Measurements from ENCODE around the gene MLLT3. TPM values are rescaled to one million over a fixed set of nuclear protein-coding genes. Genes with fewer than 3 reads are reported as not detected.

The MLLT3 gene
- total and polyA plus RNA-seq, 2 donors (not counting 3 experiments of a cell fraction or from before 2014, with no cell fraction given): 6.1 to 10.0 TPM

- dilution Hi-C loops (cut with MboI; ENCODE audit: extremely low pct_ligation_motif_present, low sequenced_read_pairs): no loop called here
- Histone ChIP-seq H3K4me2 (ENCODE audit: insufficient read depth, low read length) (no peak overlapping the region), H4K20me1 (replicated peaks; ENCODE audit: control insufficient read depth, extremely low read depth, insufficient read depth, low read length) (no peaks in the 10 kb centered on the region), H3K4me1 (ENCODE audit: control insufficient read depth, extremely low read depth, insufficient read depth, low read length) (no peaks in the 10 kb centered on the region), H3K4me3 (replicated peaks in 1 of 3; ENCODE audit: insufficient read depth in 1 of 3, low read depth in 1 of 3, low read length in 3 of 3) (no peak overlapping the region), H3K9me3 (replicated peaks; ENCODE audit: control insufficient read depth, insufficient read depth, low read length) (no peaks in the 10 kb centered on the region), H3K9ac (replicated peaks; ENCODE audit: extremely low read depth, insufficient read depth, low read length) (no peak overlapping the region), H3K79me2 (ENCODE audit: control insufficient read depth, insufficient read depth, low read length) (no peaks in the 10 kb centered on the region), H3K36me3 (ENCODE audit: control insufficient read depth in 2 of 2, extremely low read depth in 1 of 2, insufficient read depth in 2 of 2, low read length in 2 of 2) (no peaks in the 10 kb centered on the region), H3K27me3 (ENCODE audit: control insufficient read depth in 2 of 2, insufficient read depth in 2 of 2, low read length in 2 of 2) (no peaks in the 10 kb centered on the region), H3K9me1 (replicated peaks; ENCODE audit: control insufficient read depth, extremely low read depth, insufficient read depth, low read length) (no peaks in the 10 kb centered on the region), H2AFZ (ENCODE audit: low read depth, low read length) (no peak overlapping the region), H3K27ac (ENCODE audit: insufficient read depth, low read depth, low read length) (no peak overlapping the region)
- ChIA-PET CTCF (no interaction called here), POLR2A (no interaction called here)
- TF ChIP-seq FOS (IDR thresholded peaks at IDR 0.05; ENCODE audit: borderline replicate concordance, insufficient read depth, low read length) (no peak), CTCF (IDR thresholded peaks at IDR 0.05; ENCODE audit: extremely low read depth in 1 of 2, insufficient read depth in 1 of 2, low read depth in 1 of 2, low read length in 2 of 2) (no peak)
- BruUV-seq (replicated peaks): no TSS peak
- no peak for FAIRE-seq
- DNase-seq (ENCODE audit: low read depth, low spot score): no peak
- intact Hi-C loops (cut with micrococcal nuclease): no loop called here
Observed at GRCh38 chr9:20518737-20519136, 103.6 kb downstream of the MLLT3 start.

DNA sequence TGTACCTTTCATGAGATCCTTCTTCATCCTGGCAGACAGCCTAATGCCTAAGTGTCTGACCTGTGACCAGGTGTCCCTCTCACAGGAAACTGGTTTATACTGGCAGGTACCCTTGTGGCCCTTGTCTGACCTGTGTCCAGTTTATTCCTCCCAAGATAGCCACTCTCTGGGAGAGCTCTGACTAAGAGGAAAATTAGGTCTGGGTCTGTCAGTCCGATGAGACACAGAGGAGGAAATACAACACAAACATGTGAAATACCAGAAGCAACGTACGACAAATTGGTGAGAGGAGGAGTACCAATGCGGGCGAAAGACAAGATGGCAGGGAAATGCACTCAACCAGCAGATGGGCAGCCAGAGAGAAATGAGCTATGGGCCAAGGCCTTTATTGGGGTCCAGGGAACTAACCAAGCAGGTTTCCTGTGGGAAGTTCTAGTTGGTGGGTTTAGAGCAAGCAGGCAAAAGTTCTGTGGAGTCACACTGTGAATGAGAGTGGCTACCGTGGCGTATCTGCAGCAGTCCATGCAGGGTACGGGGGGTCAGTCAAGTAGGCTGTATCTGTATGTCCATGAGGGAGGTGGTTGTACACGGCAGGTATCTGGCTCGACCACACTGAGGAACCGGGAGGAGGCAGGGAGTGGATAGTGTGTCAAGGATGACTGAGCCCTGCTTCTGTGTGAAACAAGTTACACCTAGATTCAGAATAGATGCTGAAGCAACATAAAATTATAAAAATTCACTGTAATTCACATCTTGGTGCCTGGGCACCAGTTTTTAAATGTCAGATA is 109.0 kb downstream of the MLLT3 start:
- Histone ChIP-seq H3K9me3 (replicated peaks; ENCODE audit: control insufficient read depth, insufficient read depth, low read length) (no peaks in the 10 kb centered on the region), H2AFZ (ENCODE audit: low read depth, low read length) (no peak overlapping the region), H3K79me2 (ENCODE audit: control insufficient read depth, insufficient read depth, low read length) (no peaks in the 10 kb centered on the region), H3K9me1 (replicated peaks; ENCODE audit: control insufficient read depth, extremely low read depth, insufficient read depth, low read length) (no peaks in the 10 kb centered on the region), H3K9ac (replicated peaks; ENCODE audit: extremely low read depth, insufficient read depth, low read length) (no peak overlapping the region), H3K27ac (ENCODE audit: insufficient read depth, low read depth, low read length) (no peak overlapping the region), H4K20me1 (replicated peaks; ENCODE audit: control insufficient read depth, extremely low read depth, insufficient read depth, low read length) (no peaks in the 10 kb centered on the region), H3K4me2 (ENCODE audit: insufficient read depth, low read length) (no peak overlapping the region), H3K4me3 (replicated peaks in 1 of 3; ENCODE audit: insufficient read depth in 1 of 3, low read depth in 1 of 3, low read length in 3 of 3) (no peak overlapping the region), H3K27me3 (ENCODE audit: control insufficient read depth in 2 of 2, insufficient read depth in 2 of 2, low read length in 2 of 2) (no peaks in the 10 kb centered on the region), H3K4me1 (ENCODE audit: control insufficient read depth, extremely low read depth, insufficient read depth, low read length) (no peaks in the 10 kb centered on the region), H3K36me3 (ENCODE audit: control insufficient read depth in 2 of 2, extremely low read depth in 1 of 2, insufficient read depth in 2 of 2, low read length in 2 of 2) (no peaks in the 10 kb centered on the region)
- TF ChIP-seq GATA2 (IDR thresholded peaks at IDR 0.05; ENCODE audit: insufficient read depth, insufficient read length, low read depth, low read length) (no peak), FOS (IDR thresholded peaks at IDR 0.05; ENCODE audit: borderline replicate concordance, insufficient read depth, low read length) (no peak), POLR2A (IDR thresholded peaks at IDR 0.05; ENCODE audit: low read depth, low read length) (no peak), JUN (IDR thresholded peaks at IDR 0.05; ENCODE audit: borderline replicate concordance, insufficient read depth, insufficient read length, low read depth) (no peak), POLR2AphosphoS5 (IDR thresholded peaks at IDR 0.05; ENCODE audit: insufficient read depth, low read depth, low read length) (no peak), CTCF (IDR thresholded peaks at IDR 0.05; ENCODE audit: extremely low read depth in 1 of 2, insufficient read depth in 1 of 2, low read depth in 1 of 2, low read length in 2 of 2) (no peak), EZH2 (IDR thresholded peaks at IDR 0.05; ENCODE audit: borderline replicate concordance, low read depth, low read length, severe bottlenecking) (no peak), MYC (IDR thresholded peaks at IDR 0.05; ENCODE audit: low read depth, low read length) (no peak), MAX (IDR thresholded peaks at IDR 0.05; ENCODE audit: insufficient read depth, insufficient read length) (no peak)
- dilution Hi-C loops (cut with MboI; ENCODE audit: extremely low pct_ligation_motif_present, low sequenced_read_pairs): no loop called here
- FAIRE-seq (no peak), DNase-seq (ENCODE audit: low read depth, low spot score) (no peak)
- no TSS peak for BruUV-seq (replicated peaks)
- ChIA-PET POLR2A (no interaction called here), CTCF (interaction anchor here (1.3 kb wide), 1 partner anchor 302 kb away, joined by 4 read pairs; no protein-coding TSS in a partner anchor)
- intact Hi-C loops (cut with micrococcal nuclease): no loop called here

Data from endothelial cell of umbilical vein (primary cell).